HG02610 (cell line): ENCODE results near the gene RBPJL.

Source experiments
- ATAC-seq: cut with Tn5 transposase; IDR thresholded peaks from one replicate; pipeline ENCODE4 v1.9.1; 2021; ENCODE audit warnings: mild to moderate bottlenecking, moderate library complexity; ENCODE audit not compliant: unreplicated experiment

Gene RBPJL

GRCh38 chr20:45293041-45294002 lies 13.3 kb upstream of the RBPJL start:
- ATAC-seq: no peak

- no peak for ATAC-seq
Measured at GRCh38 chr20:45294003-45294368, 12.7 kb upstream of the RBPJL start.

- ATAC-seq: no peak
Measured at GRCh38 chr20:45294659-45295058, 12.0 kb upstream of the RBPJL start.

GRCh38 chr20:45297786-45298497 lies 8.7 kb upstream of the RBPJL start:
- no peak for ATAC-seq

- no peak for ATAC-seq
Measured at GRCh38 chr20:45299786-45300185, 6.9 kb upstream of the RBPJL start.

- no peak for ATAC-seq
Measured at GRCh38 chr20:45300961-45301360, 5.7 kb upstream of the RBPJL start.

- no peak for ATAC-seq
Measured at GRCh38 chr20:45301824-45302271, 4.8 kb upstream of the RBPJL start.

GRCh38 chr20:45303586-45304463 lies 2.8 kb upstream of the RBPJL start:
- no peak for ATAC-seq

- ATAC-seq: no peak
Measured at GRCh38 chr20:45304464-45304999, 2.1 kb upstream of the RBPJL start.

GRCh38 chr20:45305262-45305661 lies 1.4 kb upstream of the RBPJL start:
- no peak for ATAC-seq

- no peak for ATAC-seq
Measured at GRCh38 chr20:45307076-45307640, 518 bp downstream of the RBPJL start.

GRCh38 chr20:45308117-45308778 lies 1.6 kb downstream of the RBPJL start, which contains the start of gene MATN4:
MATN4 (minus strand) TSS chr20:45308299; CDS start chr20:45305582, 2,717 bp downstream.
- ATAC-seq: no peak

- no peak for ATAC-seq
Measured at GRCh38 chr20:45309075-45309474, 2.4 kb downstream of the RBPJL start.

- no peak for ATAC-seq
Measured at GRCh38 chr20:45311589-45312211, 5.1 kb downstream of the RBPJL start.

- no peak for ATAC-seq
Measured at GRCh38 chr20:45312241-45312640, 5.6 kb downstream of the RBPJL start.

GRCh38 chr20:45313065-45313695 lies 6.5 kb downstream of the RBPJL start:
- ATAC-seq: no peak

GRCh38 chr20:45313943-45314342 lies 7.3 kb downstream of the RBPJL start:
- ATAC-seq: no peak

GRCh38 chr20:45315672-45316071 lies 9.0 kb downstream of the RBPJL start:
- ATAC-seq: no peak
